Spleen (tissue), 7 donors: Measurements from ENCODE around the gene SELP.
"Not testable (repeated sequence)": the region's sequence is repeated elsewhere in the genome, so short reads cannot be mapped to it uniquely, and the experiment has no call there.

Experiments used
- CTCF ChIP-seq, 11 experiments: fragments of 200-600 bp in 7 of 11; fragments of 450-650 bp in 4 of 11; sonication (generic) in 4 of 11; IDR thresholded peaks in 8 of 11; conservative IDR thresholded peaks in 3 of 11; 1 replicate in 7 of 11; 2 replicates in 4 of 11; pipeline versions ENCODE4 v1.4.0 to v1.8.0; 2016 to 2021; ENCODE audit warnings: antibody characterized with exemption in 11 of 11, inconsistent platforms in 4 of 11, mild to moderate bottlenecking in 1 of 11
- POLR2A ChIP-seq, 3 donors: fragments of 450-650 bp; IDR thresholded peaks; one replicate each; pipeline ENCODE4 v1.5.1; 2017; ENCODE audit warnings: antibody characterized with exemption in 3 of 3, mild to moderate bottlenecking in 1 of 3
- donor health status: DM: no; HTN: no; CAD: no; lungs with moderate emphysema.
- donor health status: DM: no; HTN: no; CAD: no.
- donor health status: DM: no; HTN: no; CAD: no.

GRCh38 chr1:169661066-169661465 is 31.1 kb upstream of the SELP start:
- not testable (repeated sequence) for TF ChIP-seq CTCF (IDR thresholded peaks at IDR 0.05 in 8 of 11, conservative IDR thresholded peaks at IDR 0.05 in 3 of 11); POLR2A (IDR thresholded peaks at IDR 0.05)
